Effector memory CD4-positive, alpha-beta T cell (primary cell): ENCODE measurements around the gene IL18R1.

Experiments used
- DNase-seq, 3 donors: peaks; one replicate each; pipeline ENCODE4 v3.0.0-alpha.2; 2020
- H3K27ac ChIP-seq: 2 replicates; pipeline ENCODE4 v1.7.0; 2013; ENCODE audit warnings: mild to moderate bottlenecking, low read length, moderate library complexity; ENCODE audit not compliant: insufficient read depth, poor library complexity, severe bottlenecking
- H3K27me3 ChIP-seq: replicated peaks from 2 replicates; pipeline ENCODE4 v1.7.0; 2013; ENCODE audit warnings: mild to moderate bottlenecking, low read length; ENCODE audit not compliant: insufficient read depth, control insufficient read depth, poor library complexity, severe bottlenecking
- H3K36me3 ChIP-seq: 2 replicates; pipeline ENCODE4 v1.7.0; 2013; ENCODE audit warnings: mild to moderate bottlenecking, low read length, moderate library complexity; ENCODE audit not compliant: control insufficient read depth, insufficient read depth
- H3K4me1 ChIP-seq: 2 replicates; pipeline ENCODE4 v1.7.0; 2013; ENCODE audit warnings: low read length, mild to moderate bottlenecking; ENCODE audit not compliant: control insufficient read depth, insufficient read depth, poor library complexity, severe bottlenecking
- H3K4me3 ChIP-seq: 2 replicates; pipeline ENCODE4 v1.7.0; 2013; ENCODE audit warnings: low read length, low read depth, mild to moderate bottlenecking; ENCODE audit not compliant: insufficient read depth, poor library complexity, severe bottlenecking
- H3K9me3 ChIP-seq: 2 replicates; pipeline ENCODE4 v1.7.0; 2013; ENCODE audit warnings: mild to moderate bottlenecking, low read length, moderate library complexity; ENCODE audit not compliant: control insufficient read depth

Gene IL18R1

DNA sequence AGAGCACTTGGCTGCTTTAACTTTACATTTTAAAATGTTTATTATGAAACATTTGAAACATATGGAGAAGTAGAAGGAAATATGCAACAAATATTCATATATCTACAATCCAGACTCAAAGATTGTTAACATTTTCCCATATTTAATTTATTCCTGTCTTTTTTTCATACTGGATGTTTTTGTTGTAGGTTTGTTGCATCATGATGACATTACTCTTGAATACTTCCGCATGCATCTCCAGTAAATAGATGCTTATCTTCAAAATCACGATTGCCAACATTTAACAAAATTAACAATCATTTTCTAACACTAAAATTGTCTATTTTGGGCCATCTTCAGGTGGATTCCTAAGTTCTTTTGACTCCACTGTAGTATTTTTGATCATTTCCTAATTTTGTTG is 46.3 kb downstream of the IL18R1 start:
- Histone ChIP-seq H3K27ac (no peak overlapping the region), H3K4me3 (no peak overlapping the region), H3K36me3 (no peaks in the 10 kb centered on the region), H3K27me3 (no peaks in the 10 kb centered on the region), H3K9me3 (no peaks in the 10 kb centered on the region), H3K4me1 (no peaks in the 10 kb centered on the region)
- no peak for DNase-seq

GRCh38 chr2:102410952-102411351 is 55.4 kb downstream of the IL18R1 start:
- no peak overlapping the region for H3K4me3 ChIP-seq
- no peaks in the 10 kb centered on the region for H3K9me3 ChIP-seq
- H3K27ac ChIP-seq: no peak overlapping the region
- H3K27me3 ChIP-seq: no peaks in the 10 kb centered on the region
- H3K36me3 ChIP-seq: no peaks in the 10 kb centered on the region
- DNase-seq: no peak
- H3K4me1 ChIP-seq: no peaks in the 10 kb centered on the region

GRCh38 chr2:102412199-102412598 is 56.6 kb downstream of the IL18R1 start:
- Histone ChIP-seq H3K27me3 (no peaks in the 10 kb centered on the region), H3K4me3 (no peak overlapping the region), H3K36me3 (no peaks in the 10 kb centered on the region), H3K27ac (no peak overlapping the region), H3K9me3 (no peaks in the 10 kb centered on the region), H3K4me1 (peaks cover 5% of the 10 kb centered on the region)
- no peak for DNase-seq

GRCh38 chr2:102417946-102418345 is 62.4 kb downstream of the IL18R1 start:
- no peaks in the 10 kb centered on the region for H3K27me3 ChIP-seq
- no peaks in the 10 kb centered on the region for H3K36me3 ChIP-seq
- H3K4me1 ChIP-seq: peaks cover 16% of the 10 kb centered on the region
- no peaks in the 10 kb centered on the region for H3K9me3 ChIP-seq
- H3K4me3 ChIP-seq: no peak overlapping the region
- H3K27ac ChIP-seq: no peak overlapping the region
- DNase-seq: no peak

GRCh38 chr2:102418421-102418961 is 62.9 kb downstream of the IL18R1 start:
- DNase-seq: no peak
- H3K4me3 ChIP-seq: peak overlapping the region; percentile 14
- H3K27ac ChIP-seq: no peak overlapping the region

DNA sequence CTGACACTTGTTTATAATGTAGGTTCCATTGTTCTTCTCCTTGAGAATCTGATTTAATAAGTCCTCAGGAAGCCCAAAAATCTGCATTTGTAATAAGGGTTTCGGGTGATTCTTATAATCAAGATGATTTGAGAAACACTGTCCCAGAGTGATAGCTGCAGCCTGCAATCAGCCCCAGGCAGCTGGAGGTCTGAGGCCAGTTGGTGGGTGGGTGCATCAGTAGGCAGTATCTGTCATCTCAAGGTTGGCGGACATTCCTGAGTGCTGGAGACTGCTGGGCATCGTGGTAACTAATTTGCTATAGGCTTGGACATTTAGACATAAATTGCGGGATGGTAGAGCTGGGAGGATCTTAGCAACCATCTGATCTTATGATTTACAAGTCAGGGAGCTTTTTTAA is 64.7 kb downstream of the IL18R1 start:
- no peak for DNase-seq
- no peak overlapping the region for H3K4me3 ChIP-seq
- H3K36me3 ChIP-seq: no peaks in the 10 kb centered on the region
- H3K9me3 ChIP-seq: no peaks in the 10 kb centered on the region
- peaks cover 16% of the 10 kb centered on the region for H3K4me1 ChIP-seq
- no peaks in the 10 kb centered on the region for H3K27me3 ChIP-seq
- no peak overlapping the region for H3K27ac ChIP-seq

More at GRCh38 chr2:102418421-102418961, 62.9 kb downstream of the IL18R1 start:
- Histone ChIP-seq H3K9me3 (no peaks in the 10 kb centered on the region), H3K4me1 (peaks cover 16% of the 10 kb centered on the region), H3K36me3 (no peaks in the 10 kb centered on the region), H3K27me3 (no peaks in the 10 kb centered on the region)

GRCh38 chr2:102421890-102422759 is 66.5 kb downstream of the IL18R1 start:
- no peak for DNase-seq
- no peak overlapping the region for H3K27ac ChIP-seq
- H3K4me1 ChIP-seq: peaks cover 12% of the 10 kb centered on the region
- H3K4me3 ChIP-seq: no peak overlapping the region
- H3K9me3 ChIP-seq: no peaks in the 10 kb centered on the region
- no peaks in the 10 kb centered on the region for H3K27me3 ChIP-seq
- no peaks in the 10 kb centered on the region for H3K36me3 ChIP-seq

GRCh38 chr2:102422910-102423309 is 67.3 kb downstream of the IL18R1 start, which contains the start of gene IL18RAP:
Gene IL18RAP (plus strand): TSS chr2:102423160. CDS start chr2:102423278, 118 bp downstream.
- Histone ChIP-seq H3K27me3 (no peaks in the 10 kb centered on the region), H3K27ac (no peak within 1 kb of the TSS), H3K4me3 (no peak within 1 kb of the TSS), H3K9me3 (no peaks in the 10 kb centered on the region), H3K36me3 (no peaks in the 10 kb centered on the region), H3K4me1 (peaks cover 4% of the 10 kb centered on the region)
- DNase-seq: no peak

DNA sequence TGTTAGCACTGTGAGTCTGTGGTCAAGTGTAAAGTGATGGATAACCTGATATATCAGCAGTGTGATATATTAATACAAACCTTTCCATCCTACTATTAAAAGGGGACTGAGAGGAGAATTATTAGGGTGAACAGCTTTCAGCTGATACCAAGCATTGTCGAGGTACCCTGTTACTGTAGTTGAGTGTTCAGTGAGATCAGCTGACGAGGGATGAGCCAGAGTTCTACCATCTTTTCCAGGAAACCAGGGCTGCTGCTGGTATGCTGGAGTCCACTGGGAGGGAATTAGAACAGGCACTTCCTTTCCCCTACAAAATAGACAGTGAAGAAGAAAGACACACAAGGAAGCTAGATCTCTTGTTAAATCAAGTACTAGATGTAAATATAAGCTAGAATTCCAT is 67.8 kb downstream of the IL18R1 start:
- Histone ChIP-seq H3K9me3 (no peaks in the 10 kb centered on the region), H3K36me3 (no peaks in the 10 kb centered on the region), H3K4me3 (no peak overlapping the region), H3K27ac (no peak overlapping the region), H3K27me3 (no peaks in the 10 kb centered on the region), H3K4me1 (peaks cover 4% of the 10 kb centered on the region)
- no peak for DNase-seq

GRCh38 chr2:102424754-102425153 is 69.2 kb downstream of the IL18R1 start:
- no peak overlapping the region for H3K4me3 ChIP-seq
- no peaks in the 10 kb centered on the region for H3K36me3 ChIP-seq
- H3K9me3 ChIP-seq: no peaks in the 10 kb centered on the region
- no peaks in the 10 kb centered on the region for H3K4me1 ChIP-seq
- no peaks in the 10 kb centered on the region for H3K27me3 ChIP-seq
- no peak overlapping the region for H3K27ac ChIP-seq
- DNase-seq: no peak
